Gastrocnemius medialis (tissue), 4 donors: ENCODE measurements around the gene KRTAP10-6. TPM values are rescaled to one million over a fixed set of nuclear protein-coding genes. Genes with fewer than 3 reads are reported as not detected.
"Not testable (repeated sequence)": the region's sequence is repeated elsewhere in the genome, so short reads cannot be mapped to it uniquely, and the experiment has no call there.

Experiments used
- ATAC-seq, 2 donors: fragments of 150-250 bp; one replicate each; pipeline ENCODE4 v1.9.1; 2016
- DNase-seq, 2 donors: peaks; one replicate each; pipeline ENCODE4 v3.0.0-alpha.2; 2019
- H3K27ac ChIP-seq, 4 donors: fragments of 200-600 bp; sonication (generic); 1 replicate in 1 of 4; 2 replicates in 3 of 4; pipeline ENCODE4 v1.5.1; 2016 to 2018; ENCODE audit warnings: mild to moderate bottlenecking in 2 of 4, moderate library complexity in 1 of 4
- H3K27me3 ChIP-seq, 3 donors: fragments of 200-600 bp; sonication (generic) in 2 of 3; 1 replicate in 1 of 3; 2 replicates in 2 of 3; pipeline versions ENCODE4 v1.5.1 to v1.6.0; 2016 to 2019; ENCODE audit warnings: mild to moderate bottlenecking in 1 of 3, moderate library complexity in 1 of 3
- H3K36me3 ChIP-seq, 2 donors: fragments of 200-600 bp; sonication (generic) in 1 of 2; one replicate each; pipeline ENCODE4 v1.5.1; 2017 to 2018
- H3K4me1 ChIP-seq, 2 donors: fragments of 200-600 bp; sonication (generic) in 1 of 2; one replicate each; pipeline ENCODE4 v1.5.1; 2016 to 2017; ENCODE audit warnings: mild to moderate bottlenecking in 2 of 2
- H3K4me3 ChIP-seq, 4 donors: fragments of 200-600 bp; sonication (generic) in 3 of 4; 1 replicate in 1 of 4; 2 replicates in 3 of 4; pipeline ENCODE4 v1.5.1; 2016 to 2019; ENCODE audit warnings: mild to moderate bottlenecking in 2 of 4
- H3K9me3 ChIP-seq, 3 donors: fragments of 200-600 bp; sonication (generic) in 2 of 3; 1 replicate in 1 of 3; 2 replicates in 2 of 3; pipeline ENCODE4 v1.5.1; 2016 to 2019
- POLR2A ChIP-seq, 2 donors: fragments of 450-650 bp; IDR thresholded peaks; one replicate each; pipeline ENCODE4 v1.6.1; 2017; ENCODE audit warnings: antibody characterized with exemption in 2 of 2, mild to moderate bottlenecking in 2 of 2, moderate library complexity in 2 of 2
- in situ Hi-C, 4 donors: fragments of 200-750 bp; cut with MboI; loops; one replicate each; pipeline versions ENCODE4 v1.15.0 to v1.8.0; 2017; ENCODE audit warnings: low sequenced_read_pairs in 4 of 4
- intact Hi-C: fragments of 100-400 bp; cut with DNase I; formaldehyde crosslinking; loops from one replicate; pipeline ENCODE4 v1.15.1; 2023; ENCODE audit warnings: low total_unique reads
- total RNA-seq, 4 donors: library from RNA; depleted of rRNA; stranded (reverse); fragments of >200 nt; gene quantifications; one replicate each; pipeline versions ENCODE4 v1.1.0 to v1.2.3, GENCODE V29; 2016
- TF ChIP-seq, protein P1 (sequence below), 5 experiments: fragments of 450-650 bp in 3 of 5; fragments of 200-600 bp in 2 of 5; sonication (generic) in 2 of 5; IDR thresholded peaks in 4 of 5; conservative IDR thresholded peaks in 1 of 5; 1 replicate in 4 of 5; 2 replicates in 1 of 5; pipeline ENCODE4 v1.5.1; 2016 to 2019; ENCODE audit warnings: antibody characterized with exemption in 5 of 5, mild to moderate bottlenecking in 3 of 5, moderate library complexity in 3 of 5

KRTAP10-6 gene
- total RNA-seq, 4 donors from 2014 or later, result not detected

DNA sequence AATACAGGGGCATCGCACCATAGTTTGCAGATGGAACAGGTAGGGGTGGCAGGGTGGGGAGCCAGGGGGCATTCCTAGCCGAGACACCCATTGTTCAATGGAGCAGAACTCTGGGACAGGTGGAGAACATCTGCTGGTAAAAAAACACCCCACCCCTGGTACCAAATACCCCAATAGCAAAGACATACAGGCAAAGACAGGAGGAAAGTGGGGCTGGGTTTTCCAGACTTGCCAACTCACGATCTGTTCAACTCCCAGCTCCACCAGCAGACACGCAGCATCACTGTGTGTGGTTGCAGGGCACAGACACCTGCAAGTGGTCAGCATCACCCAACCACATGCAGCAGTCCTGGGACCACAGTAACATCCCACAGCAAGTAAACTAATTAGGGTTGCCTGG is 19.2 kb upstream of the KRTAP10-6 start:
- in situ Hi-C loops, result no loop called here
- Histone ChIP-seq H3K36me3 (no peaks in the 10 kb centered on the region), H3K9me3 (no peaks in the 10 kb centered on the region), H3K4me3 (no peak overlapping the region), H3K27me3 (peaks cover 5 to 11% (median 5%) of the 10 kb centered on the region in 3 donors), H3K4me1 (no peaks in the 10 kb centered on the region), H3K27ac (no peak overlapping the region)
- intact Hi-C loops, result no loop called here
- ATAC-seq, result no peak
- TF ChIP-seq, protein P1, sequence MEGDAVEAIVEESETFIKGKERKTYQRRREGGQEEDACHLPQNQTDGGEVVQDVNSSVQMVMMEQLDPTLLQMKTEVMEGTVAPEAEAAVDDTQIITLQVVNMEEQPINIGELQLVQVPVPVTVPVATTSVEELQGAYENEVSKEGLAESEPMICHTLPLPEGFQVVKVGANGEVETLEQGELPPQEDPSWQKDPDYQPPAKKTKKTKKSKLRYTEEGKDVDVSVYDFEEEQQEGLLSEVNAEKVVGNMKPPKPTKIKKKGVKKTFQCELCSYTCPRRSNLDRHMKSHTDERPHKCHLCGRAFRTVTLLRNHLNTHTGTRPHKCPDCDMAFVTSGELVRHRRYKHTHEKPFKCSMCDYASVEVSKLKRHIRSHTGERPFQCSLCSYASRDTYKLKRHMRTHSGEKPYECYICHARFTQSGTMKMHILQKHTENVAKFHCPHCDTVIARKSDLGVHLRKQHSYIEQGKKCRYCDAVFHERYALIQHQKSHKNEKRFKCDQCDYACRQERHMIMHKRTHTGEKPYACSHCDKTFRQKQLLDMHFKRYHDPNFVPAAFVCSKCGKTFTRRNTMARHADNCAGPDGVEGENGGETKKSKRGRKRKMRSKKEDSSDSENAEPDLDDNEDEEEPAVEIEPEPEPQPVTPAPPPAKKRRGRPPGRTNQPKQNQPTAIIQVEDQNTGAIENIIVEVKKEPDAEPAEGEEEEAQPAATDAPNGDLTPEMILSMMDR (IDR thresholded peaks at IDR 0.05 in 4 of 5, conservative IDR thresholded peaks at IDR 0.05 in 1 of 5), result no peak
- no peak for TF ChIP-seq POLR2A (IDR thresholded peaks at IDR 0.05)
- no peak for DNase-seq

DNA sequence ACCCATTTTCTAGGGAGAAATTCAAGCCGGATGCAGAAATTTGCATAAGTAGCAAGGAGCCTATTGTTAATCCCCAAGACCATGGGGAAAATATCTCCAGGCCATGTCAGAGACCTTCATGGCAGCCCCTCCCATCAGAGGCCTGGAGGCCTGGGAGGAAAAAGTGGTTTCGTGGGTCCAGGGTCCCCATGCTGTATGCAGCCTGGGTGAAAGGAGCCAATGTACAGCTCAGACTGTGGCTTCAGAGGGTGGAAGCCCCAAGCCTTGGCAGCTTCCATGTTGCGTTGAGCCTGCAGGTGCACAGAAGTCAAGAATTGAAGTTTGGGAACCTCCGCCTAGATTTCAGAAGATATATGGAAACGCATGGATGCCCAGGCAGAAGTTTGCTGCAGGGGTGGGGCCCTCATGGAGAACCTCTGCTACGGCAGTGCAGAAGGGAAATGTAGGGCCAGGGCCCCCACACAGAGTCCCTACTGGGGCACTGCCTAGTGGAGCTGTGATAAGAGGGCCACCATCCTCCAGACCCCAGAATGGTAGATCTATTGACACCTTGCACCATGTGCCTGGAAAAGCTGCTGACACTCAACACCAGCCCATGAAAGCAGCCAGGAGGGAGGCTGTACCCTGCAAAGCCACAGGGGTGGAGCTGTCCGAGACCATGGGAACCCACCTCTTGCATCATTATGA is 18.0 kb upstream of the KRTAP10-6 start:
- DNase-seq, in situ Hi-C loops, intact Hi-C loops, H3K36me3 ChIP-seq, H3K9me3 ChIP-seq, ATAC-seq, H3K27ac ChIP-seq, H3K4me1 ChIP-seq, H3K4me3 ChIP-seq: not testable (repeated sequence)
- peaks cover 3 to 11% (median 5%) of the 10 kb centered on the region in 3 donors for H3K27me3 ChIP-seq

DNA sequence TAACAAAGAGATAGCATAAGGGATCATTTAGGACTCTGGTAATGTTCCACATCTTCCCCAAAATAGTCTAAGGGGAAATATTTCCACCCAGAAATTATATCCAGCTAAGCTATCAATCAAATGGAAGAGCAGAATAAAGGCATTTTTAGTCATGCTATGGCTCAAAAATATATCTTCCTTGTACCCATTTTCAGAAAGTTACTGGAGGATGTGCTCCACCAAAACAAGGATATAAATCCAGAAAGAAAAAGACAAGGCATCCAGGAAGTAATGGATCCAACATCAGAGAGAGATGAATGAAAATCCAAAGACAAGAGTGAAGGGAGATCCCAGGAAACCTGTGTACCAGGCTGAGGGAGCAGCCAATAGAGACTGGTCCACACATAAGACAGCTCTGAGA is 16.9 kb upstream of the KRTAP10-6 start:
- Histone ChIP-seq H3K27me3 (peaks cover 0 to 10% (median 3%) of the 10 kb centered on the region in 3 donors), H3K9me3 (no peaks in the 10 kb centered on the region), H3K4me1 (no peaks in the 10 kb centered on the region), H3K36me3 (no peaks in the 10 kb centered on the region), H3K4me3 (no peak overlapping the region), H3K27ac (no peak overlapping the region)
- in situ Hi-C loops, result no loop called here
- TF ChIP-seq, protein P1 (IDR thresholded peaks at IDR 0.05 in 4 of 5, conservative IDR thresholded peaks at IDR 0.05 in 1 of 5), result no peak
- TF ChIP-seq POLR2A (IDR thresholded peaks at IDR 0.05), result no peak
- DNase-seq (no peak), ATAC-seq (no peak)
- intact Hi-C loops, result no loop called here

DNA sequence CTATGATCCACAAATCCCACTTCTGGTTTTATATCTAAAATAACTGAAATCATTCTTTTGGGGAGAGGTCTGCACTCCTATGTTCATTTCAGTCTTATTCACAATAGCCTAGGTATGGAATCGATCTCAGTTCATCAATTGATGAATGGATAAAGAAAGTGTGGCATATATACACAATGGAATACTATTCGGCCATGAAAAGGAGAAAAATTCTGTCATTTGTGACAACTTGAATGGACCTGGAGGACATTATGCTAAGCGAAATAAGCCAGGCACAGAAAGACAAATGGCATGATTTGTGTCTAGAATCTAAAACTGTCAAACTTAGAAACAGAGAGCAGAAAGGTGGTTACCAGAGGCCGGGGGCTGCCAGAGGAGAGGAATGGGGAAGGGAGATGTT is 14.2 kb upstream of the KRTAP10-6 start:
- no peak overlapping the region for H3K4me3 ChIP-seq
- intact Hi-C loops (no loop called here), in situ Hi-C loops (no loop called here)
- no peaks in the 10 kb centered on the region for H3K9me3 ChIP-seq
- no peak for DNase-seq
- H3K36me3 ChIP-seq, result no peaks in the 10 kb centered on the region
- H3K27ac ChIP-seq, result no peak overlapping the region
- TF ChIP-seq, protein P1 (IDR thresholded peaks at IDR 0.05 in 4 of 5, conservative IDR thresholded peaks at IDR 0.05 in 1 of 5), result no peak
- TF ChIP-seq POLR2A (IDR thresholded peaks at IDR 0.05), result no peak
- no peaks in the 10 kb centered on the region for H3K4me1 ChIP-seq
- no peak for ATAC-seq
- peaks cover 6 to 24% (median 7%) of the 10 kb centered on the region in 3 donors for H3K27me3 ChIP-seq

DNA sequence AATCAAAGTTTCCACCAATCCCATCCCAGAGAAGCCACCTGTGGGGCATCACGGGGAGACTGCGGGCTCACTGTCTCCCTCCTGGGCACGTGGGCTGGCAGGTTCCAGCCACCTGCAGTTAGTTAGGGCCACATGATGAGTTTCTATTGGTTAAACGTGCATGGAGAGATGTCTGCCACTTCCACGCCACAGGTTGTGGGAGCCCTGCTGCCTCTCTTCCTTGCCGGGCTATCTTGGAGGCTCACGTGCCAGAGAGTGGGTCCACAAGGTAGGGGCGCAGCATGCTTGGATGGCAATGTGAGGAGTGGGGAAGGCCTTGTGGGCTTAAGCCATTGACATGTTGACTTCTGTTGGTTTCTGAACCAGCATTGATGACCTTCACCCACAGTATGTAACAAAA is 11.6 kb upstream of the KRTAP10-6 start:
- TF ChIP-seq POLR2A (IDR thresholded peaks at IDR 0.05), result no peak
- TF ChIP-seq, protein P1 (IDR thresholded peaks at IDR 0.05 in 4 of 5, conservative IDR thresholded peaks at IDR 0.05 in 1 of 5), result no peak
- Histone ChIP-seq H3K27ac (no peak overlapping the region), H3K4me1 (no peaks in the 10 kb centered on the region), H3K36me3 (no peaks in the 10 kb centered on the region), H3K27me3 (peaks cover 18 to 36% (median 23%) of the 10 kb centered on the region in 3 donors), H3K9me3 (no peaks in the 10 kb centered on the region), H3K4me3 (no peak overlapping the region)
- DNase-seq (no peak), ATAC-seq (no peak)
- intact Hi-C loops (no loop called here), in situ Hi-C loops (no loop called here)
